GM19240 (cell line): Measurements from ENCODE around the gene GMEB2.
"Not testable (repeated sequence)": the region's sequence is repeated elsewhere in the genome, so short reads cannot be mapped to it uniquely, and the experiment has no call there.

Source experiments
- DNase-seq: peaks from one replicate; pipeline ENCODE4 v3.0.0; 2011; ENCODE audit warnings: low spot score; ENCODE audit not compliant: insufficient read length

The GMEB2 gene

DNA sequence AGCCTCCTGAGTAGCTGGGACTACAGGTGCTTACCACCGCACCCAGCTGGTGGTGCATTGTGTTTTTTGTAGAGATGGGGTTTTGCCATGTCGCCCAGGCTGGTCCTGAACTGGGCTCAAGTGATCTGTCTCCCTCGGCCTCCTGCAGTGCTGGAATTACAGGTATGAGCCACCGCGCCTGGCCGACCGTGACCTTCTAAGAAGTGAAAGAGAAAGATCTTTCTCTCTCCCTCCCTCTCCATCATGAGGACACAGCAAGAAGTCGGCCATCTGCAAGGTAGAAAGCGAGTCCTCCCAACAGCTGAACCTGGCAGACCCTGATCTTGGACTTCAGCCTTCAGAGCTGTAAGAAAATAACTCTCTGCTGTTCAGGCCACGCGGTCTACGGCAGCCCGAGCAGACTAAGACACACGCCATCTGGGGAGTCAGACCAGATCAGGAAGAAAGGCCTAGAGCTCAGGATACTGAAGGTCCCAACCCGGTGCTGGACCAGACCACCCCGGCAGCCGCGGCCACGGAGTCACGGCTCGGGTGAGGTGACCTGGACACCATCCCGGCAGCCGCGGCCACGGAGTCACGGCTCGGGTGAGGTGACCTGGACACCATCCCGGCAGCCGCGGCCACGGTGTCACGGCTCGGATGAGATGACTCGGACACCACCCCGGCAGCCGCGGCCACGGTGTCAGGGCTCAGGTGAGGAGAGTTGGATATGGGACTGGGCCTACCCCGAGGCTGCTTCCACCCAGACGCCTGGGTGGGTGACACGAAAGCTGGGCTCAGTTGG is 9.6 kb downstream of the GMEB2 start:
- DNase-seq = no peak

DNA sequence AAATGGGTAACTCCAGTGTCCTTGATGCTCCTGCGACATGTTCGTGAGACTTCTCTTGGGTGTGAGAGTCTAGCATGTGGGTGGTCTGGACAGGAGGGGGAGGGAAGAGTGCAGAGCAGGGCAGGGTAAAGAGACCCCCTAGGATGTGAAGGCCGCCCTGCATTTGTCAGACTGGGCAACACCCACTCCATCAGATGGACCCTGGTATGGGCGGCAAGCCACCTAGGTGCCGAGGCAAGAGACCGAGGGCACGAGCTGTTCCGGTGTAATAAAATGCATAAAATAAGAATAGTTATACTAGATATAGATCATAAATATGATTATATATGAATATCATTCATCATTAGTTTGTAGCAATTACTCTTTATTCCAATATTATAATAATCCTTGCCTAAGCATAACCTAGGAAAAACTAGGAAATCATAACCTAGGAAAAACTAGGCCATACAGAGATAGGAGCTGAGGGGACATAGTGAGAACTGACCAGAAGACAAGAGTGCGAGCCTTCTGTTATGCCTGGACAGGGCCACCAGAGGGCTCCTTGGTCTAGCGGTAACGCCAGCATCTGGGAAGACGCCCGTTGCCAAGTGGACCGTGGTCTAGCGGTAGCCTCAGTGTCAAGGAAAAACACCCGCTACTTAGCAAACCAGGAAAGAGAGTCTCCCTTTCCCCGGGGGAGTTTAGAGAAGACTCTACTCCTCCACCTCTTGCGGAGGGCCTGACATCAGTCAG is 12.9 kb downstream of the GMEB2 start:
- DNase-seq = not testable (repeated sequence)

DNA sequence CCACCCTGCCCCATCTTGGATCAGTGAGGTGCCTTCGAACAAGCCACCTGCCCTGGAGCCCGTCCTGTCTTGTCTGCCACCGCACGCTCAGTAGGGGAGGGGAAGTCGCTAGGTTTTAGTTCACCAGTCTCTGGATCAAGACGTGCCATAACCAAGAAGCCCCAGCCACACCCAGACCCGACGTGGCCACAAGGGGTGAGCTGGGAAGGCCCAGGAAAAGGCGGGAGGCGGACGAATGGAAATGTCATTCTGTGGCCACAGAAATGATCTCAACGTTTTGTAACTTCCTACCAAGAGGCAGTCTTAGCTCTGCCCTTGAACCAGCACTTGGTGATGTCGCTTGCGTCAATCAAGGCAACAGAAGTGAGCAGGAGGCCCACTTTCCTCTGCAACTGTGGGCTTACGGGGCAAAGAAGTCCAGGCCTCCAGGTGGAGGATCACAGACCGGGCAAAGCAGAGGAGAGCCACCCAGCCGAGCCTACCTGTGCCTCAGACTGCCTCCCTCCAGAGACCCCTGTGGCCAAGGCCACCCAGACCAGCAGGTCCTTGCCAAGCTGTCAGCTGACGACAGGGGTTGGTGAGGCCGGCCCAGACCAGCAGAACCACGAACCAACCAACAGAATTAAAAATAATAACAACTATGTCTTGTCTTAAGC is 14.5 kb downstream of the GMEB2 start:
- no peak for DNase-seq

DNA sequence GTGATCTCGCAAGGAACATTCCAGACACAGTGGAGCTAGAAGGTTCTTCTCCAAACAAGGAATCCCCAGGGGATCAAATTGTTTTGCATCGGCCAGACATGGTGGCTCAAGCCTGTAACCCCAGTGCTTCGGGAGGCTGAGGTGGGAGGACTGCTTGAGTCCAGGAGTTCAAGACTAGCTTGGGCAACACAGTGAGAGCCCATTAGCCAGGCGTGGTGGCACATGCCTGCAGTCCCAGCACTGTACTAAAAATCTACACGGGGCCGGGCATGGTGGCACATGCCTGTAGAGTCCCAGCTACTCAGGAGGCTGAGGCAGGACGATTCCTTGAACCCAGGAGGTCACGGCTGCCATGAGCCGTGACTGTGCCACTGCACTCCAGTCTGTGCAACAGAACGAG is 15.3 kb downstream of the GMEB2 start:
- no peak for DNase-seq

DNA sequence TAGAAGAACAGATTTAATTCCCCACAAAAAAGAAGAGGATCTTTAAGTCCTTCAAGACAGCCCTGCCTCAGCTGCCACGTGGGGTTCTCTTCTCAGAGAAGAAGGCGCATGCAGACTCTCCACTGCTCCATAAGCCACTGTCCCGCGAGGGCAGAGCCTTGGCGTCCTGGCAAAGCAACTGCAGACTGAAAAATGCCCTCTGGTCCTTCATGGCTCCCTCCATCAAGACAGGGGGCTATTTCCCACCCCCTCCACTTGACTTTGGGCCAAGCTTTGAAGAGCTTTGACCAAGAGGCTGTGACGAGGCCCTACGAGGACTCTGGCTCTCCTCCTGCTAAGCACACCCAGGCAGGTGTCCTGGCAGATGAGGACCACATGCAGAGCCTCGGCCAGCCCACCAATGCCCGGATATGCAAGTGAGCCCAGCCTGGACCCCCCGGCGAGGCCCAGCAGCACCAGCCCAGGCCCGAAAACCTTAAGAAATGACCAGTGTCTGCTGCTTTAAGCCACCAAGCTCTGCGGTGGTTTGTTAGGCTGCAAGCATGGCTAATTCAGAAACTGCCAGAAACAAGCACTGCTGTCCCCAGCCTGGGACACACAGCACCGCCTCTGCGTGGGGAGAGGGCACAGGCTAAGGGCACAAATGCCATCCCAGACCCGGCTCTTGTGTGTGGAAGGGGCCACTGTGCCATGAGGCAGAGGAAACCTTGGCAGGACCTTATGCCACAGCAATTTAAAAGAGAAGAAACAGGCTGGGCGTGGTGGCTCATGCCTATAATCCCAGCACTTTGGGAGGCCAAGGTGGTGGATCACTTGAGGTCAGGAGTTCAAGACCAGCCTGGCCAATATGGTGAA is 16.1 kb downstream of the GMEB2 start:
- DNase-seq = no peak

DNA sequence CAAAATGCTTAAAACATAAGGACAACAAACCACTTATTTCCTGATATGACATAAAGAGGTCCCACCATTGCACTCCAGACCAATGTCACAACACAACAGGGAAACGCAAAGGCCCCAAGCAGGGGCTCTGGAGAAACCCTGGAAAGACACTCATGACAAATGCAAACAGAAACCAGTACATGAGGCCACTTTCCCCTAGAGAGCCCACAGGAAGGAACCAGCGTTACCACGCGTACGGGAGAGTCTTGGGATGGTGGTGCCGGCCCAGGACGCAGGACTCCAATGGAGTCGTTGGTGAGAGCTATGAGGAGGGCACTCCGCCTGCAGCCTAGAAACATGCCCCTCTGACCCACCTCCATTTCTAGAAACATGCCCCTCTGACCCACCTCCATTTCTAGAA is 20.2 kb downstream of the GMEB2 start:
- DNase-seq = no peak

DNA sequence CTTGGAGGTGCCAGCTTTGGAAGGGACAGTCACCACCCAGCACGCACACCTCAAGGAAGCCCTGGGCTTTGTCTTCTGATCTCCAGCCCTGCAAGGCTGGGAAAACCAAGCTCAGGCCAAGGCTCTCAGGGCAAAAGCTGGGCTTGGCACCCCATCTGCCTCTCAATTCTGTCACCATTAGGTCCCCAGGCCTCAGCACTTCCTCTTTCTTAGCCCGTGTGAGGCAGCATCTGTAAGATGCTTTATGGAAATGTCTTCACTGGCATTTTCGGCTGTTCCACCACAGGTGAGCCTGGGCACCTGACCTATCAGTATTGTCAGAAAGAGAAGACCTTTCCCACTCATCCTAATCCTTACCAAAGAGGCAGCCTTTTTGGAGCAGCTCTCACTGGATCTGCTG is 24.6 kb downstream of the GMEB2 start:
- no peak for DNase-seq

DNA sequence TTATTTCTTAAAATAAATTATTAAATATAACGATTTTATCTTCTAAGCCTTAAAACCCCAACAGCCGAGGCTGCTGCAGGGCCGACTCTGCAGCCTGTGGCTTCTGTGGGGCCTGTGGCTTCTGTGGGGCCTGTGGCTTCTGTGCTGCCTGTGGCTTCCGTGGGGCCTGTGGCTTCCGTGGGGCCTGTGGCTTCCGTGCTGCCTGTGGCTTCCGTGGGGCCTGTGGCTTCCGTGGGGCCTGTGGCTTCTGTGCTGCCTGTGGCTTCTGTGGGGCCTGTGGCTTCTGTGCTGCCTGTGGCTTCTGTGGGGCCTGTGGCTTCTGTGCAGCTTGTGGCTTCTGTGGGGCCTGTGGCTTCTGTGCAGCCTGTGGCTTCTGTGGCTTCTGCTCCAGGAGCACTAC is 25.2 kb downstream of the GMEB2 start:
- not testable (repeated sequence) for DNase-seq

DNA sequence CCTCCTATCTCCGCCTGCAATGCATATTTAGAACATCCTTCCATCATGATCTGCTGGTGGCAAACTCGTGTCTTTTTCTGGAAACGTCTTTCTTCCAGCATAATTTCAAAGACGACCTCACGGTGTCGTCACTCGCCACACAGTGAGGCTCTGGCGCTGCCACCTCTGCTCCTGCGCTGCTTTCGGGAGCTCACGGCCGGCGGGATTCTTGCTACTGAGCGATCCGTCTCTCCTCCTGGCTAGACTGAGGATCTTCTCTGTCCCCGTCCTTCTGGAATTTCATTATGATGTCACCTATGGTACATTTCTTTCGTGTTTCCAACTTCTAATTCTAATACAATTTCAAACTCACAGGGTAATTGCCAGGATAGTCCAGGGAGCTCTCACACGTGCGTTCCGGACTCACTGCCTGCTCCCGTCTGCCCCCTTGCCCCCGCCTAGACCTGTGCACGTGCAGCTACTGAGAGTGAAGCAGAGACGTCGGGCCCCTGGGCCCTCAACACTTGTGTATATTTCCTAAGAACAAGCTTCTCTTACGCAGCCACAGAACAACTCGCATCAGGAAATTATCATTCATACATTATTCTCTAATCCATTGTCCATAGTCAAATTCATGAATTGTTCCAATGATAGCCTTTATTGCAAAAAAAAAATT is 27.4 kb downstream of the GMEB2 start:
- no peak for DNase-seq

DNA sequence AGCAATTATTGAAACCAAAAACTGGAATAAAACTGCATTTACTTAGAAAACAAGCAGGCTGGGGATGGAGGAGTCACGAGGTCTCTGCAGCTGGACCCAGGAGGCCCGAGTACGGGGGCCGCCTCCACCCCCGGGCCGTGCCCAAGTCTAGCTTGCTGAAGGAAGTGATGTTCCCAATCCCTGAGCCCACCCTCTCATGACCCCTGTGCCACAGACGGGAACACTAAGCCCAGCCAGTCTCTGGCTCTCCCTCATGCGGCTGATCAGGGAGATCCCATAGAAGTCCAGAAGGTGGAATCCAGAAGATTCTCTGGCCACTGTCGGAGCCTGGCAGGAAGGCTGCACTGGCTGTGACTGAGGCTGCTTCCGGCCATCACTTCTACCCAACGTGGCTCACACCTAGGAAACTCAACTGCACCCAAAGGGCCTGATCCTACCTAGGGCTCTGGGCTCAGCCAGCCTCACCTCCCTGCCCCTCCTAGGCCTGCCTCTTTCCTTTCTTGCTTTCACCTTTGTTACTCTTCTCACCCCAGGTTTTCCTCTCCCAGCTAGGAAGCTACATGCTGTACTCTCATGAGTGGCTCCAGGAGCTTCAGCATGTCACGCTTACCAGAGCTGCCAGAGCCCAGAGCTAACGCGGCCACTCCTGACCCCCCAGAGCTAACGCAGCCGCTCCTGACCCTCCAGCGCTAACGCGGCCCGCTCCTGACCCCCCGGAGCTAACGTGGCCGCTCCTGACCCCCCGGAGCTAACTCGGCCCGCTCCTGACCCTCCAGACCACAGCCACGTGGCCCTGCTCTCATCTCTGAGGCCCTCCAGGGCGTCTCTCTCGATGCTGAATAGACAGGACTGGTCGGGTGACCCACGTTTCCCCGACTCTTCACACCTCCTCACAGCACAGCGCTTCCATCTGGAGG is 28.2 kb downstream of the GMEB2 start:
- DNase-seq = no peak

DNA sequence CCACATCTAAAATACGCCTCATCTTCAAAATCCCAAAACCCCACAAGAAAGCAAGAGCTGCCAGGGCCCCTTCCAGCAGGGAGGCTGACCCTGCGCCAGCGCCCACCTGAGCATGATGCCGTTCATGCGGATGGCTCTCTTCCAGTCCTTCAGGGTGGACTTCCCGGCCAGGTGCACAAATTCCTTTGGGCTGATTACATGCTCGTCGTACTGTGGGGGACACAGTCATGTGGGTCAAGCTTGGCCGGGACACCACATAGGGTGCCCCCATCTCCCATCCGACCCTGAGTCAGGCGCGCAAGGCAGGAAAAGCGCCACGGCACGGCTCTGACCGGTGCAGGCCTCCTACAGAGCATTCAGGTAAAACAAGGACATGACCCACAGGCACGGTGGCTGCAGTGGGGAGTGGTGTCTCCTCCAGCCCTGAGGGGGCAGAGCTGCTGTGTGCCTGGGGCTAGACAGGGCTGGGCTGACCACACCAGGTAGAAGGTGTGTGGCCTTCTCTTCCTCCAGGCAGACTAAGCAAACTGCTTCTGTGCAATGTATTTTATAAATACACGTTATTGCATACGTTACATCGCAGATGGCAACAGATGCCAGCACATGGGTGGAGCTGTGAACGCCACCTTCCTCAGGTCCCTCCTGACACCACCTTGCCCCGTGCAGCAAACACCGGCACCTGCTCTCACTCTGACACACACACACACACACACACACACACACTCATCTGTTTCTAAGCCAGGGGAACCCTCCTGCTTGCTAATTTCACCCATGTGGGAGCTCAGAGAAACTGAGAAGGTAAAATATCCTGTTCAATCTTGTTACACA is 29.0 kb downstream of the GMEB2 start:
- no peak for DNase-seq

DNA sequence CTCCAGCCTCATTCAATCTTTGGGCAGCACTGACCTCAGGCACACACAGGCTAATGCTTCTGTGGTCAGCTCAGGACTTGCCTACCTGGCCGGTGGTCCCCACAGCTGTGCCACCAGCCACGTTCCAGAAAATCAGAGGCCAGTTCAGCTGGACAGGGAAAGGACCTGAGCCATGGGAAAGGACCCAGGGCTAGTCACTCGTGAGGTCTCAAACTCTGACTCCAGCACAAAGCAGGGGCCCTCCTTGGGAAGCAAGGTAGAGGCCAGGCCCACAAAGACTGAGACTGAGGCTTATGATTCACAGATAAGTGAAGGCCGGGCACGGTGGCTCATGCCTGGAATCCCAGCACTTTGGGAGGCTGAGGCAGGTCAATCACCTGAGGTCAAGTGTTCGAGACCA is 30.5 kb downstream of the GMEB2 start:
- no peak for DNase-seq

DNA sequence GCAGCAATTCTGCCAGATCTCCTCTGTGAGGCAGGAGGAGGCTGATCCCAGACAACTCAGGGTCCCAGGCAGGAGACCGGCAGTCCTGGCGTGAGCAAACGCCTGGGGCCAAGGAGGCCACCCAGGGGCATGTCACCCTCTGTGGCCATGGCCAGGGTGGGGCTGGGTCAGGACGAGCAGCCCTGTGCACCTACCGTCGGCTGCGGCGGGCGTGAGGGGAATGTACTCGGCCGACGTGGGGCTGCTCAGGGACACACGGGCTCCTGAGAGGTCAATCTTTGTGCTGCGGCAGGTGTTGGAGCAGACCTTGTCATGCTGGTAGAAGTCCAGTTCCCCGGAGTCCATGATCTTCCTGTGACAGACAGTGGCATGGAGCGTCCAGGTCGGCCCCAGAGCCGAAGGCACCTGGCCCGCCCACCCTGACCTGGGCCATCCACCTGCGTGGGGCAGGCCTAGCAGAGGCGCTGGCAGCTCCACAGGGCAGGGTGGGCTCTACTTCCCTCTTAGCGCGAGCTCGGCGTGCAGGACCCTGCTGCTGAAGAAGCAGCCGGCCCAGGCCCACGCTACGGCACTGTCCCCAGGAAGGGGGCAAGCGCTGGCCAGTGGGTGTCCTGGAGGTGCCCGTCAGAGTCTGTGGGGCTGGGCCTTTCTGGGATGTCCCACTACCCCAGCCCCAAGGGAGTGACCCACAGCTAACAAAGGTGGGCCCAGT is 31.3 kb downstream of the GMEB2 start:
- DNase-seq = no peak

DNA sequence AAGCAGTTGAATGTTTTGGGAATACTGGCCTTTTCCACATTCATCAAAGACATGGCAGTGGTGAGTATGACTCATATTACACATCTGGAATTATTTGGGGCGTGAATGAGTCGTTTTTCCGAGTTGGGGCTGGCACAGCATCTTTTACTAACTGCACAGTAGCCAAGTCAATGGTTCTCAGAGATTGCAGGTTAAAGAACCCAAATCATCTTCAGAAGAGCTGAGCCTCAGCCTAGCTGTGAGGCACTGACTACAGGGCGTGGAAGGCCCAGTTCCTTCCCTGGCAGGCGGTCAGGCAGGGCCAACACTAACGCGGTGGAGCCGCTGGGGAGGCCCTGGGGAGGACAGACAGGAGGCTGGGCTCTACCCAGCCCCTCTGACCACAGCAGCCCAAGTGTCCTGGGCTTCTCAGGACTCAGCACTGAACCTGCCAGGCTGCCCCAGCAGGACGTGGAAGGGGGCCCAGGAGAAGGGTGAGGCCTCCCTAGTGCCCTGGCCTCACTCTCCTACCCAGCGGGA is 32.8 kb downstream of the GMEB2 start:
- DNase-seq = no peak

DNA sequence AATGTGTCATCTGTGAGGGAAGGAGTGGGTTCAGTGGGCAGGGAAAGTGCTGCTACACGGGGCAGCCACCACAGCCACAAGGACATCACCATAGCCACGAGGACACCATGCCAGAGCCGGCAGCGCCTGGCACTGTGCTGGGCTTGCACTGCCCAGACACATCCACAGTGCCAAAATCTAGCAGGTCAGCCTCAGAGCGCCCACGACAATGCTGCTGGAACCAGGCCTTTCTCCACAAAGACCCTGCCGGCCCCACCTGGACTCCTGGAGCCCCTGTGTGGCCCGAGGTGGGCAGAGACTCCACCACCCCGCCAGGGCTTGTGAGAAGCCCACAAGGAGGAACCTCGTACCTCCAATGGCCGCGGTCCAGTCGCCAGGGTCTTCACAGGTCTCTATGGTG is 34.2 kb downstream of the GMEB2 start:
- no peak for DNase-seq

DNA sequence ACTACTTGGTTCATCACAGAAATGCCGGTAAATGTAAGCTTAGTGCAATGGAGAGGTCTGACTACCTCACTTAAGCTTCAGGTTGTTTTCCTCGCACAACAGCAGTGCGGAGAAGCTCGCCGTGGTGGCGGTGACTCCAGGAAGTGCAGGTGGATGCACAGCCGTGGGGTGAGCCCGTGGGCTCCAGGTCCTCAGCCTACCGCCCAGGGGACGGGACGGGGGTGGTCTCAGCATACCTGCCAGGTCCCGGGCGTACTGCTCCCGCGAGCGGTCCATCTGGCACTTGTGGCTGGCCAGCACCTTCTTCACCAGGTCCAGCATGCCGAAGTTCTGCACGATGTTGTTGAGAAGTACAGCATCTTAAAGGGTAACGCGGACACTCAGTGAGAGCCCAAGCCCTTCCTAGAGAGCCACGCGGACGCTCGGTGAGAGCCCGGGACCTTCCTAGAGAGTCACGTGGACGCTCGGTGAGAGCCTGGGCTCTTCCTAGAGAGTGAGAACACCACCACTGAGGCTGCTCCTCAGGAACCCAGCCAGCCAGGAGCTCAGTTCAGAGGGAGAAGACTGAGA is 35.0 kb downstream of the GMEB2 start:
- no peak for DNase-seq

DNA sequence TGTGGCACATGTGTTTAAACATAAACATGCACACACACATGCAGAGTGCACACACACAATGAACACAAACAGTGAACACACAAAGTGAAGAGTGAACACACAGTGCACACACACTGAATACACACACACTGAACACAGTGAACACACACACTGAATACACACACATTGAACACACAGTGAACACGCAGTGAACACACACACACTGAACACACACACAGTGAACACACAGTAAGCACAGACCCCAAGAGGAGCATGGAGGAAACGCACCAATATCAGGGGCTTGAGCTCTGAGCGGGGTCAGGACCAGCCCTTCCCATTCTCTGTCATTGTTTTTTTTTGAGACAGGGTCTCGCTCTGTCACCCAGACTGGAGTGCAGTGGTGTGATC is 35.8 kb downstream of the GMEB2 start:
- DNase-seq = no peak
